Islet of Langerhans (tissue), 1 donor: Measurements from ENCODE around the gene BMI1.

Experiments
- FAIRE-seq: peaks from one replicate; lab custom pipeline; 2011; peaks lifted over from hg19 to GRCh38; lab: Jason Lieb, UNC

The BMI1 gene

DNA sequence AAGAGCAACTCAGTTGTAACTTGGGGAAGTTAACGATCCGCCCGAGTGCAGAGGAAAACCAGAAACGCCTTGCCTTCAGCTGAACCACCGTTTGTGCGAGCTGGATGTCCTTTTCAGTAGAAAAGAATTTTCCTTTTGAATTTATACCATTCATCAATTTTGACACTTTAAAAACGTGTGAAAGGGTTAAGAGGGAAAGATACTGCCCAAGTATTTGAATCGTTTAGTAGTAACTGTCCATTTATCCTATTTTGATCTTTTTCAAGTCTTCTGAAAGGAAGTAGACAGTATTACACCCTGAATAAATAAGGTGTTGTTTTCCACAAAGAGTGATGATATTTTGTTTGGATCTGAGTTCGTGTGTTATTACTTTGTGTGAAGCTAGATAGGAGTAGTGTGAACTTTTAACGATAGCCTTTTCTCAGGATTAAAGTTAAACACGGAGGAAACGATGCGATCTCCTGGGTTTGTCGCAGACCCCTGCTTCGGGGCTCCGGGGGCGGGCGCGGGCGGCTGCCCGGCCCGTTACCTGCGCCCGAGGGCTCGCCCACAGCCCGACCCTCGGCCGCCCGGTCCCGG, 830 bp upstream of the BMI1 start:
- FAIRE-seq = peak; percentile 60

DNA sequence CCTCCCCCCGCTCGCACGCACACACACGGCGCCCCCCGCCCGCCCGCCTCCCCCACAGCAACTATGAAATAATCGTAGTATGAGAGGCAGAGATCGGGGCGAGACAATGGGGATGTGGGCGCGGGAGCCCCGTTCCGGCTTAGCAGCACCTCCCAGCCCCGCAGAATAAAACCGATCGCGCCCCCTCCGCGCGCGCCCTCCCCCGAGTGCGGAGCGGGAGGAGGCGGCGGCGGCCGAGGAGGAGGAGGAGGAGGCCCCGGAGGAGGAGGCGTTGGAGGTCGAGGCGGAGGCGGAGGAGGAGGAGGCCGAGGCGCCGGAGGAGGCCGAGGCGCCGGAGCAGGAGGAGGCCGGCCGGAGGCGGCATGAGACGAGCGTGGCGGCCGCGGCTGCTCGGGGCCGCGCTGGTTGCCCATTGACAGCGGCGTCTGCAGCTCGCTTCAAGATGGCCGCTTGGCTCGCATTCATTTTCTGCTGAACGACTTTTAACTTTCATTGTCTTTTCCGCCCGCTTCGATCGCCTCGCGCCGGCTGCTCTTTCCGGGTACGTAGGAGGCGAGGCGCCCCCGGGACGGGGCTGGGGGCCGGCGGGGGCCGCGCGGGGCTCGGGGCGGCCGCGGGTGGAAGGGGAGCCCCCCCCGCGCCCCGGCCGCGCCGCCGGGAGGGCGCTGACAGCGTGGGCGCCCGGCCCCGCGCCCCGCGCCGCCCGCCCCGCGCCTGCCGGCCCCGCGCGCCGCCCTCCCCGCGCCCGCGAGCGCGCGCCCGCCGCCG, 441 bp downstream of the BMI1 start:
- FAIRE-seq = no peak

GRCh38 chr10:22321924-22322640, 1.2 kb downstream of the BMI1 start:
- FAIRE-seq = no peak

- FAIRE-seq = no peak
Observed at GRCh38 chr10:22322641-22323160, 1.8 kb downstream of the BMI1 start.

DNA sequence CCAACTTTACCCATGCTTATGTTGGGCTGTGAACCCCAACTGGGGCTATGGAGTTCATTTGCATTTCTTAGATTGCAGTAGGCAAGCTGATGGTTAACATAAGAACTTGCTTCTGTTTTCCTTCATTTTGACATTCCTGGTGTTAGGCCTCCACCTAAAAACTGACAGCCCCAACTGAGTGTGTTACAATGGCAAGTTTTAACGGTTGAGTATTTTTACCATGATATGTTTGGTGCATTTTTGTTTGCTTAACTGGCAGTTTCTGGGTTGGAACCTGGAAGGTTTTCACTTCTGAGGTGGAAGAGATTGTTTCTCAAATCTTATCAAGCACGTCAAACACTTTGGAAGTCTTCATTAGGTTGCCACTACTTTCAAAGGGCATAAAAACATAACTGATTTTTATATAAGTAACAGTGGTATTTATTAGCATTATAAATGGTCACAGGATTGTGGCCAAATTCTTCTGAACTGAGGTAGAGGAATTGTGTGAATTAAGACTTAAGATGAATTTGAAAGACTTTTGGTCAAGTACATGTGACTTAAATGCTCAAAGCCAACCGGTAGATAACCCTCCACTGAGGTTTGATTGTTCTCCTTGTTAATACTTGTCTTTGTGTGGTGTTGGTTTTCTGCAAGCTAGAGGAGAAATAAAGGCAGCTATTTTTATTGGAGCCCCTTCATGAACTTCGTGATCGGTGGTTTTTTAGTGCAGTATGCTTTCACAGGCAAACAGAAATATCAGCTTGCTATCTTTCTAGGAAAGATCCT, 2.8 kb downstream of the BMI1 start:
- FAIRE-seq = no peak

GRCh38 chr10:22324413-22324812, 3.5 kb downstream of the BMI1 start:
- no peak for FAIRE-seq

DNA sequence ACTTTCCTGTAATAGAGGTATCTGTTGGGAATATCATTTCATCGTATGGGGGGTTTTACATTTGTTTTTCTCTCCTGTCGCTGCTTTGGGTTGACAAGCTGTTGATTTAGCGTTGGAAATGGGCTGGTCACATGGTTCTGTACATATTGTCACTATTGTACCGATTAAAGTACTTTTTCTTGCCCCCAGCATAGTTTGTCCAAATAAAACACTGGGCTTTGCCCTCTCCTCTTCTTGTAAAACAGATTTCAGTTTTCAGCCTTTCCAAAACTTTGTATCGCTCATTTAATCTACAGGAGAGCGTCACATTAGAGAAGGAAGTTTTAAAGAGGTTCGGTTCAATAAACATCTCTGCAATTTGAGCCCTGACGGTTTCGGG, 4.0 kb downstream of the BMI1 start:
- no peak for FAIRE-seq

DNA sequence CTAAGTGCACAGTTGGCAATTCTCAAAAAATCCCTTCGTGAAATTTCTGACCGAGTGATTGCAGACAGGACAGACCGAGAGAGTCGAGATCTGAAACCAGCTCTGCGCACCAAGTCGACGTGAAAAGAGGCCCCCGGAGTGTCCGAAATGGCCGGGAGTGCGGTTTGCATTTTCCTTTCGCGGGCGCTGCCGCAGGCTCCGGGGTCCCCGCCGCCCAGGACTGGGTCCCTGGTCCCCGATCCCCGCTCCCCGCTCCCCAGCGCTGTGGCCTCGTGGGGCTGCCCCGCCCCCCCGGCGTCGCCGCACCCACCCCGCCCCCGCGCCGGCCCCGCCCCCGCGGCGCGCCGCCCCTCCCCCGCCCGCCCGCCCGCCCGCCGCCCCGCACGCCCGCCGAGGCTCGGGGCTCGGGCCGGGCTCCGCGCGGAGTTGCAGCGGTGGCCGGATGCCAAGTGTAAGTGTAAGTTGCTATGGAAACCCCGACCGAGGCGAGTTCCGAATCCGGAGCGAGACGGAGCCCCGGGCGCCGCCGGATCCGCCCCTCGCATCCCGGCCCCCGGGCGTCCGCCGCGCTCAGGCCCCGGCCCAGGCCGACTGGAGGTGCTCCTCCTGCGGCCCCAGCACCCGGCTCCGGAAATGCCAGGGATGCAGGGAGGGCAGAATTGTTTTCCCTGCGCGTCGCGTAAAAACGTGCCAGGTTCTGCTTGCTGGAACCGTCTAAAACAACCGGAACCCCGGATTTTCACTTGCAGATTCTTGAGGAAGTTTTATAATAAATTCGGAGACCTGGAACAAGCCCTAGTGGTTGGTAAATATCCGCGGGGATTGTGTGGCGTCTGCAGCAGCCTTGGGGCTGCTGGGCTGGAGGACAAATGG, 4.6 kb downstream of the BMI1 start:
- FAIRE-seq = no peak

GRCh38 chr10:22326145-22326702, 5.3 kb downstream of the BMI1 start:
- FAIRE-seq = no peak

DNA sequence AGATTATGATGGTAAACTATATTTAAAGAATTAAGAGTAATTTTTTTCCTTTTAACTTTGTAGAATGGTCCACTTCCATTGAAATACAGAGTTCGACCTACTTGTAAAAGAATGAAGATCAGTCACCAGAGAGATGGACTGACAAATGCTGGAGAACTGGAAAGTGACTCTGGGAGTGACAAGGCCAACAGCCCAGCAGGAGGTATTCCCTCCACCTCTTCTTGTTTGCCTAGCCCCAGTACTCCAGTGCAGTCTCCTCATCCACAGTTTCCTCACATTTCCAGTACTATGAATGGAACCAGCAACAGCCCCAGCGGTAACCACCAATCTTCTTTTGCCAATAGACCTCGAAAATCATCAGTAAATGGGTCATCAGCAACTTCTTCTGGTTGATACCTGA, 8.3 kb downstream of the BMI1 start:
- FAIRE-seq = no peak

DNA sequence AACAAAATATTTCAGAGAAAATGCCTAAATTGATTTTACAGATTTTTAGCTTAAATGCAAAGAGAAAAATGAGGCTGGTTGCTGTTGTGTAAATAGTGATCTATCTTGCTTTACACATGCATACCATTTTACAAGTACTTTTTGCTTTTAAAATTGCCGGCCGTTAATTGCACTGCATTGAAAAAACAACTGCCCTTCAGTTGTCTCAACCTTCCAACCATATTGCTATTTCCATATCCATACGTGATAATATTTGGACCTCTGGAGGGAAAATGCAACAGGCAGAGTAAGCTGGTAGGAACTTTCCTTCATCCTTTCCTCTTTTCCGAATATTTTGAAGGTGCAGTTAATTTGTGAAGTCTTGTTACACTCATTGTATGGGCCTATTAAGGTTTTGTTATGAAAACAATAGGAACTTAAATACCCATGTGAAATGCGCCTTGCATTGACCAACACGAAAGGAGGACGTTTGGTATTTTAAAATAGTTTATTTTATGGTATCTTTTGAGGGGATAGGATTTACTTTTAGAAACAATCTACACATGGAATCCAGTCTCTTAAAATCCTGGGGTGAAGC, 11.3 kb downstream of the BMI1 start:
- FAIRE-seq = no peak

GRCh38 chr10:22333167-22333974, 12.5 kb downstream of the BMI1 start:
- no peak for FAIRE-seq

DNA sequence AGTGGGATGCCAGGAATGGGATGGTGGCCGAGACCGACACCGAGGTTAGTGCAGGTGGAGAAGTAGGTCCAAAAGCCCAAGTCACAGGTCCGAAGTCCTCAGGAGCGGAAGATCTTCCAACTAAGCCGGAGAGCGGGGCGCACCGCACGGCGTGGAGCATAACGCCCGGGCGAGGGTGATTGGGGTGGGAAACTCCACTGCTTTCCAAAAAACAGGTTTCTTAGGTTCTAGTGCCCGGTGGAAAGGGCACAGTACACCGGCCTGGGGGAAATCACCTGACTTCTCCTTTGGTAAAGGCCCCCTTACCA, 13.0 kb downstream of the BMI1 start:
- no peak for FAIRE-seq

DNA sequence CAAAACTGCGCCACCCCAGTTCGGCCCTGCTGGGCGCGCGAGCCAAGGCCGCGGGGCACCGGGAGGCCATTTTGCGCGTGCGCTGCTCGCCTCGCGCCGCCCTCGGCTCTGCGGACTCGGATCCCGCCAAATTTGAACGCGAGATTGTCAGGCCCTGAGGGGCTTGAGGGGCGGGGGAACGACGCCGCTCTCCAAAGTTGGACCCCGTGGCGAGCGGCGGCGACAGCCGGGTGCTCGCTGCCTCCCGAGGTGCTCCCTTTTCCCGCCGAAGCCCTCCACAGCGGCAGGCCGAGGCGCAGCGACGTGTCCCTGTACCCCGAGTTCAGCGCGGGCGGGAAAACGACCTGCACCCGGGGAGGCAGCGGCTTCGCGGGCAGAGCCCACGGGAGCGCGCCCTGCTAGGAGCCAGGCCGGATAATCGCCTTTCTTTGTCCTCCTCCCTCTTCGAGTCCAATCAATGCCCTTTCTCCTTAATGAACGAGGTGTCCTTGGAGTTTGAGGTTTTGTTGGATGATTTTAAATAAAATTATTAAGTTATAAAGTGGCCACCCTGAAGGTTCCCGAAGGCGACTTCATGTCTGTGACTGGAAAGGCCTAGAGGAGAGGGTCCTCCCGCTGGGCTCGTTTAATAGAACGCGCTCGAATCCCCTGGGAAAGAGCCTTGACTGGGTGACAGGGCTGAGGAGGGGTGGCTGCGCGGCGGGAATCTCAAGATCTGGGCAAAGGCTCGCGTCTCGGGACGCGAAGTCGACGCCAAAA, 13.7 kb downstream of the BMI1 start:
- FAIRE-seq = no peak

GRCh38 chr10:22335173-22335933, 14.5 kb downstream of the BMI1 start:
- FAIRE-seq = no peak

DNA sequence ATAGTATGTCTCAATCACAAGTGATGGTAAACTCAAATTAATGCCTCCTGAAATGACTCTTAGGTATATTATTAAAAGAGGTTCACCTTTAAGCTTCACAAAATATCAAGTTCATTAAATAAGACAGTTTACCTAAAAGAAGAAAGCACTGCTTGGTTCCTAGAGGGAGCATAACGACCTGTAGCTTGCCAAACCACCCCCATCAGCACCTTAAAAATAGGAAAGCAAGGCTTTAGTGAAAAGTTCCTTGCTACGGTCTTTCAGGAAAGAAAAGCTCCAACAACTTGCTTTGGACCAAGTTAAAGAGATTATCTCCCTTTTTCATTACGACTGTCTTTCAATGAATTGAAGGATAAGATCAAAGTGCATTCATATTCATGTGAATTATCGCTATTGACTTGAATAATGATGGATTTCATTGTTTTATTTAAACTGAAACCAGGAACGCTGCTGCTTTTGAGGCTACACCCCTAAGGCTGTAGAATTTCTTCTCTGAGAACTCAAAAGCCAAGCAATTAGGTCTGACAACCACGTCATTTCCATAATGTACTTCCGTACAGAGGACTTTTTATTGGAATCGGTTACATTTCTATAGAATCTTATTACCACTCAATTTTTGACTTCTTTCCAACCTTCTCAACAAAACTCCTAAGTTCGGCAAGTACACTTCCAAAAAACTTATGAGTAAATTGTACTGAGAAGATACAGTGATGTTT, 17.4 kb downstream of the BMI1 start:
- no peak for FAIRE-seq

GRCh38 chr10:22338931-22339330, 18.0 kb downstream of the BMI1 start:
- FAIRE-seq = no peak

- FAIRE-seq = no peak
Observed at GRCh38 chr10:22339761-22340328, 18.9 kb downstream of the BMI1 start.
